GM19238 (cell line): ENCODE results near the gene GSE1.
A peak's percentile ranks its signal among the peaks of the same experiment; 100 is the strongest.

Source experiments
- DNase-seq: peaks from one replicate; pipeline ENCODE4 v3.0.0; 2011; ENCODE audit warnings: low spot score; ENCODE audit not compliant: insufficient read length

GSE1 gene

GRCh38 chr16:85697431-85697830 is 84.3 kb downstream of the GSE1 start:
- DNase-seq: no peak

- DNase-seq: no peak
Observed at GRCh38 chr16:85698459-85698891, 85.4 kb downstream of the GSE1 start.

GRCh38 chr16:85698935-85699558 is 85.9 kb downstream of the GSE1 start:
- DNase-seq: no peak

- no peak for DNase-seq
Observed at GRCh38 chr16:85699628-85700027, 86.5 kb downstream of the GSE1 start.

GRCh38 chr16:85704011-85704410 is 90.9 kb downstream of the GSE1 start:
- DNase-seq: no peak

- DNase-seq: no peak
Observed at GRCh38 chr16:85704900-85705846, 92.1 kb downstream of the GSE1 start.

- no peak for DNase-seq
Observed at GRCh38 chr16:85706449-85707034, 93.4 kb downstream of the GSE1 start.

GRCh38 chr16:85707528-85708095 is 94.5 kb downstream of the GSE1 start:
- DNase-seq: no peak

- no peak for DNase-seq
Observed at GRCh38 chr16:85708338-85708737, 95.2 kb downstream of the GSE1 start.

- DNase-seq: no peak
Observed at GRCh38 chr16:85709766-85710585, 96.9 kb downstream of the GSE1 start.

- DNase-seq: no peak
Observed at GRCh38 chr16:85710732-85711131, 97.6 kb downstream of the GSE1 start.

GRCh38 chr16:85711982-85712587 is 99.0 kb downstream of the GSE1 start:
- DNase-seq: no peak

GRCh38 chr16:85712801-85713200 is 99.7 kb downstream of the GSE1 start:
- no peak for DNase-seq

GRCh38 chr16:85715169-85716021 is 102.3 kb downstream of the GSE1 start:
- DNase-seq: no peak

GRCh38 chr16:85716022-85716679 is 103.0 kb downstream of the GSE1 start:
- DNase-seq: no peak

- DNase-seq: no peak
Observed at GRCh38 chr16:85716680-85717038, 103.5 kb downstream of the GSE1 start.

GRCh38 chr16:85717393-85718152 is 104.5 kb downstream of the GSE1 start:
- peak; percentile 79 for DNase-seq

- DNase-seq: no peak
Observed at GRCh38 chr16:85718153-85718477, 105.0 kb downstream of the GSE1 start.

- no peak for DNase-seq
Observed at GRCh38 chr16:85718682-85719081, 105.6 kb downstream of the GSE1 start.
